ENCODE measurements around the gene PRIMA1.

PRIMA1 gene

DNA sequence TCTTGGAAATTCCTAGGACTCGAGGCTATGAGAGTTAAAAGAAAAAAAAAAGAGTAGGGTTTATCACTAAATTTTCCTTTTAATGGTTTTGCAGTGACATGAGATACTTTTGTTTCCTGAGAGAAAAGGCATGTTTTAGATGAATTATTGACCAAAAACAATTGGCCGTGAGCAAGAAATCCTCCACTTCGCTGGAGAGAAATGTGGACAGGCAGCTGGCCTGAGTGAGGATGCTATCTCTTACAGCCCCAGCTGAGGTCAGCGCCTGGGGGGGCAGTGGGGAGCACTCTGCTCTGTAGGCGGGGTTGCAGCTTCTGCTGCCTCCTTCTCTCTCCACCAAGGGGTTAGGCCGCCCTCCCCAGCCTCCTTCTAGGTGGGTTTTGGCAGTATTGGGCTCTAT lies 54.7 kb downstream of the PRIMA1 start:
- no peak overlapping the region for H3K4me3 ChIP-seq (ENCODE audit: low read length)
- TF ChIP-seq, protein P1, sequence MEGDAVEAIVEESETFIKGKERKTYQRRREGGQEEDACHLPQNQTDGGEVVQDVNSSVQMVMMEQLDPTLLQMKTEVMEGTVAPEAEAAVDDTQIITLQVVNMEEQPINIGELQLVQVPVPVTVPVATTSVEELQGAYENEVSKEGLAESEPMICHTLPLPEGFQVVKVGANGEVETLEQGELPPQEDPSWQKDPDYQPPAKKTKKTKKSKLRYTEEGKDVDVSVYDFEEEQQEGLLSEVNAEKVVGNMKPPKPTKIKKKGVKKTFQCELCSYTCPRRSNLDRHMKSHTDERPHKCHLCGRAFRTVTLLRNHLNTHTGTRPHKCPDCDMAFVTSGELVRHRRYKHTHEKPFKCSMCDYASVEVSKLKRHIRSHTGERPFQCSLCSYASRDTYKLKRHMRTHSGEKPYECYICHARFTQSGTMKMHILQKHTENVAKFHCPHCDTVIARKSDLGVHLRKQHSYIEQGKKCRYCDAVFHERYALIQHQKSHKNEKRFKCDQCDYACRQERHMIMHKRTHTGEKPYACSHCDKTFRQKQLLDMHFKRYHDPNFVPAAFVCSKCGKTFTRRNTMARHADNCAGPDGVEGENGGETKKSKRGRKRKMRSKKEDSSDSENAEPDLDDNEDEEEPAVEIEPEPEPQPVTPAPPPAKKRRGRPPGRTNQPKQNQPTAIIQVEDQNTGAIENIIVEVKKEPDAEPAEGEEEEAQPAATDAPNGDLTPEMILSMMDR (IDR thresholded peaks at IDR 0.05; ENCODE audit: low read depth, low read length, poor library complexity, severe bottlenecking), result no peak
- no peak for TF ChIP-seq EZH2phosphoT487 (IDR thresholded peaks at IDR 0.05; ENCODE audit: borderline replicate concordance, low read length)
- H3K79me2 ChIP-seq (ENCODE audit: control insufficient read depth, low read length), result no peaks in the 10 kb centered on the region
- H3K4me1 ChIP-seq (ENCODE audit: control insufficient read depth, low read length), result no peaks in the 10 kb centered on the region
- no peaks in the 10 kb centered on the region for H3K27me3 ChIP-seq (ENCODE audit: control insufficient read depth, low read length)
- no peaks in the 10 kb centered on the region for H3K9me3 ChIP-seq (ENCODE audit: control insufficient read depth, insufficient read depth, low read length)
- no peak overlapping the region for H3K27ac ChIP-seq (ENCODE audit: low read depth, low read length)
- no peaks in the 10 kb centered on the region for H4K20me1 ChIP-seq (ENCODE audit: control insufficient read depth, insufficient read depth, low read depth, low read length)
- no peaks in the 10 kb centered on the region for H3K9me2 ChIP-seq (replicated peaks; ENCODE audit: control insufficient read depth, low read length)
- H3K4me2 ChIP-seq (ENCODE audit: low read length), result no peak overlapping the region
- H3F3A ChIP-seq (ENCODE audit: control insufficient read depth, insufficient read depth), result no peaks in the 10 kb centered on the region
- H3K36me3 ChIP-seq (ENCODE audit: control insufficient read depth, low read length), result no peaks in the 10 kb centered on the region

DNA sequence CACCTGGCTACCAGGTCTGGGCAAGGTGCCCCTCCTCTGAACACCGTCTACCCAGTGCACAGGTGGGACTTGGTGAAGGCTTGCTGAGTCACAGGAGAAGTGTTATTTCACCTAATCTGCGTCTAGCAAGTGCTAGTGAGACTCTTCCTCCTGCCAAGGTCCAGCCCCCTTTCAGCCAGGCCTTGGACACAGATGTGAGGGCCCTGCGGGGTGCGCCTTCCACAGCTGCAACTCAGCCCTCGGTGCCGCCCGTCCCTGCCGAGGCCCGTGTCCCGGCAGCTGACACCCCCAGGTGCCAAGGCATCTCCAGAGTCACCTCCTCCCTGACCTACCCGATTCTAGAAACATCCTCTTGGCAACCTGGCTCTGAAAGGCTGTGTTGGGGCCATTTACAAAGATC lies 55.1 kb downstream of the PRIMA1 start:
- Histone ChIP-seq H3K9me3 (ENCODE audit: control insufficient read depth, insufficient read depth, low read length) (no peaks in the 10 kb centered on the region), H3K27ac (ENCODE audit: low read depth, low read length) (no peak overlapping the region), H4K20me1 (ENCODE audit: control insufficient read depth, insufficient read depth, low read depth, low read length) (no peaks in the 10 kb centered on the region), H3K4me1 (ENCODE audit: control insufficient read depth, low read length) (no peaks in the 10 kb centered on the region), H3K9me2 (replicated peaks; ENCODE audit: control insufficient read depth, low read length) (no peaks in the 10 kb centered on the region), H3F3A (ENCODE audit: control insufficient read depth, insufficient read depth) (no peaks in the 10 kb centered on the region), H3K4me3 (ENCODE audit: low read length) (no peak overlapping the region), H3K79me2 (ENCODE audit: control insufficient read depth, low read length) (no peaks in the 10 kb centered on the region), H3K27me3 (ENCODE audit: control insufficient read depth, low read length) (no peaks in the 10 kb centered on the region), H3K36me3 (ENCODE audit: control insufficient read depth, low read length) (no peaks in the 10 kb centered on the region), H3K4me2 (ENCODE audit: low read length) (no peak overlapping the region)
- TF ChIP-seq, protein P1 (IDR thresholded peaks at IDR 0.05; ENCODE audit: low read depth, low read length, poor library complexity, severe bottlenecking), result no peak
- no peak for TF ChIP-seq EZH2phosphoT487 (IDR thresholded peaks at IDR 0.05; ENCODE audit: borderline replicate concordance, low read length)

DNA sequence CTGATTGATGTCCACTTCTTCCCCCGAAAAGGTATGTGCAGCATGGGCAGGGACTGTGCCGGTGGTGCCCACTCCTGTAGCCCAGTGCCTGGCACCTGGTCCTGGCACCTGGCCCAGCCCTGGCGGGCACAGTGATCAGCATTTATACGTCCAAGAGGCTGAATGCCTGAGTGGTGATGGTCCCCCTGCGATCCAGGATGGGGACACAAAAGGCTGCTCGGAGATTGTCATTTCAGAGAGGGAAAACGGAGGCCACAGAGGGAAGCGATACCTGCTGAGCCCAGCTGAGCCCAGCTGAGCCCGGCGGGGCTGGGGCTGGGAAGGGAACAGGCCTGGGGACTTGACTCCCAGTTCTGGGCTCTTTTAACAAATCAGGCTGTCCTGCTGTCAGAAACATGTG lies 55.8 kb downstream of the PRIMA1 start:
- no peaks in the 10 kb centered on the region for H3K9me2 ChIP-seq (replicated peaks; ENCODE audit: control insufficient read depth, low read length)
- H3K27ac ChIP-seq (ENCODE audit: low read depth, low read length), result no peak overlapping the region
- H3K4me3 ChIP-seq (ENCODE audit: low read length), result no peak overlapping the region
- H4K20me1 ChIP-seq (ENCODE audit: control insufficient read depth, insufficient read depth, low read depth, low read length), result no peaks in the 10 kb centered on the region
- H3K4me1 ChIP-seq (ENCODE audit: control insufficient read depth, low read length), result no peaks in the 10 kb centered on the region
- no peaks in the 10 kb centered on the region for H3K9me3 ChIP-seq (ENCODE audit: control insufficient read depth, insufficient read depth, low read length)
- H3F3A ChIP-seq (ENCODE audit: control insufficient read depth, insufficient read depth), result no peaks in the 10 kb centered on the region
- no peaks in the 10 kb centered on the region for H3K27me3 ChIP-seq (ENCODE audit: control insufficient read depth, low read length)
- TF ChIP-seq EZH2phosphoT487 (IDR thresholded peaks at IDR 0.05; ENCODE audit: borderline replicate concordance, low read length), result no peak
- TF ChIP-seq, protein P1 (IDR thresholded peaks at IDR 0.05; ENCODE audit: low read depth, low read length, poor library complexity, severe bottlenecking), result no peak
- no peaks in the 10 kb centered on the region for H3K79me2 ChIP-seq (ENCODE audit: control insufficient read depth, low read length)
- H3K36me3 ChIP-seq (ENCODE audit: control insufficient read depth, low read length), result no peaks in the 10 kb centered on the region
- H3K4me2 ChIP-seq (ENCODE audit: low read length), result no peak overlapping the region

DNA sequence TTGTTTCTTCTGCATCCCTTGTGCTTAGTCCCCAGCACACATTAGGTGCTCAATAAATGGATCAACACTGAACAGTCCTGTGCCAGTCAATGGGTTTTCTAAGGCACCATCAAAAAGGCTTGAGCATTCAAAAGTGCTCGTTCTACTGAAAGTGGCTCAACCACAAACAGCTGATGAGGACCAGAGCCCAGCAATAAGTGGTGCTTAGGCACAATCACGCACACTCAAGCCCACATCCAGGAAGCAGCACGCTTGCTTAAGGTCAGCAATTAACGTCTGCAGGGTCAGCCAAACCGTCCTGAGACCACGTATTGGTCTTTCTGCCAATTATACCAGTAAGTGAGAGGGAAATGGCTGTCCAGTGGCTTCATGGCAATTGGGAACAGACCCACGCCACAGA lies 56.5 kb downstream of the PRIMA1 start:
- no peak overlapping the region for H3K4me3 ChIP-seq (ENCODE audit: low read length)
- H3K79me2 ChIP-seq (ENCODE audit: control insufficient read depth, low read length), result no peaks in the 10 kb centered on the region
- TF ChIP-seq, protein P1 (IDR thresholded peaks at IDR 0.05; ENCODE audit: low read depth, low read length, poor library complexity, severe bottlenecking), result no peak
- TF ChIP-seq EZH2phosphoT487 (IDR thresholded peaks at IDR 0.05; ENCODE audit: borderline replicate concordance, low read length), result no peak
- H3K27ac ChIP-seq (ENCODE audit: low read depth, low read length), result no peak overlapping the region
- no peaks in the 10 kb centered on the region for H4K20me1 ChIP-seq (ENCODE audit: control insufficient read depth, insufficient read depth, low read depth, low read length)
- H3F3A ChIP-seq (ENCODE audit: control insufficient read depth, insufficient read depth), result no peaks in the 10 kb centered on the region
- no peaks in the 10 kb centered on the region for H3K9me2 ChIP-seq (replicated peaks; ENCODE audit: control insufficient read depth, low read length)
- H3K9me3 ChIP-seq (ENCODE audit: control insufficient read depth, insufficient read depth, low read length), result no peaks in the 10 kb centered on the region
- no peaks in the 10 kb centered on the region for H3K27me3 ChIP-seq (ENCODE audit: control insufficient read depth, low read length)
- no peaks in the 10 kb centered on the region for H3K4me1 ChIP-seq (ENCODE audit: control insufficient read depth, low read length)
- H3K36me3 ChIP-seq (ENCODE audit: control insufficient read depth, low read length), result no peaks in the 10 kb centered on the region
- H3K4me2 ChIP-seq (ENCODE audit: low read length), result no peak overlapping the region
